Transverse colon (tissue), 4 donors: Measurements from ENCODE around the gene JAZF1.

Source experiments
- CTCF ChIP-seq, 5 experiments: fragments of 200-600 bp in 3 of 5; fragments of 450-650 bp in 2 of 5; sonication (generic) in 3 of 5; IDR thresholded peaks; 1 replicate in 2 of 5; 2 replicates in 3 of 5; pipeline ENCODE4 v1.5.1; 2016 to 2017; ENCODE audit warnings: antibody characterized with exemption in 5 of 5, inconsistent platforms in 3 of 5, mild to moderate bottlenecking in 2 of 5, moderate library complexity in 1 of 5
- EP300 ChIP-seq: sonication (generic); formaldehyde crosslinking; IDR thresholded peaks from one replicate; pipeline ENCODE4 v1.6.1; 2017; ENCODE audit warnings: antibody characterized with exemption, low read depth
- POLR2A ChIP-seq: fragments of 450-650 bp; IDR thresholded peaks from one replicate; pipeline ENCODE4 v1.6.1; 2016; ENCODE audit warnings: antibody characterized with exemption, mild to moderate bottlenecking, moderate library complexity
- POLR2AphosphoS5 ChIP-seq, 3 donors: sonication (generic); formaldehyde crosslinking; IDR thresholded peaks; one replicate each; pipeline ENCODE4 v1.6.1; 2016; ENCODE audit warnings: antibody characterized with exemption in 3 of 3

GRCh38 chr7:28091190-28091589 lies 89.4 kb downstream of the JAZF1 start:
- no peak for TF ChIP-seq CTCF (IDR thresholded peaks at IDR 0.05)
- no peak for TF ChIP-seq EP300
- no peak for TF ChIP-seq POLR2A
- TF ChIP-seq POLR2AphosphoS5 (IDR thresholded peaks at IDR 0.05): no peak
